Mononuclear cell (primary cell): Measurements from ENCODE around the gene LIMCH1. TPM values are rescaled to one million over a fixed set of nuclear protein-coding genes. Genes with fewer than 3 reads are reported as not detected.

ENCODE experiments used
- H3K27me3 ChIP-seq: 2 replicates; pipeline ENCODE4 v1.6.0; 2011; ENCODE audit warnings: low read length, control low read depth; ENCODE audit not compliant: insufficient read depth
- H3K4me1 ChIP-seq: 2 replicates; pipeline ENCODE4 v1.5.1; 2011; ENCODE audit warnings: mild to moderate bottlenecking, low read length, control low read depth; ENCODE audit not compliant: insufficient read depth
- H3K4me3 ChIP-seq: 2 replicates; pipeline ENCODE4 v1.5.1; 2011; ENCODE audit warnings: mild to moderate bottlenecking, low read length, moderate library complexity
- H3K9me3 ChIP-seq: 2 replicates; pipeline ENCODE4 v1.5.1; 2011; ENCODE audit warnings: low read depth, mild to moderate bottlenecking, control low read depth, low read length
- total RNA-seq: library from RNA; depleted of rRNA; stranded (reverse); fragments of >200 nt; gene quantifications from one replicate; pipeline ENCODE4 v1.2.3, GENCODE V29; 2012

Gene LIMCH1
- total RNA-seq, 1 donor, result 0.10 TPM

DNA sequence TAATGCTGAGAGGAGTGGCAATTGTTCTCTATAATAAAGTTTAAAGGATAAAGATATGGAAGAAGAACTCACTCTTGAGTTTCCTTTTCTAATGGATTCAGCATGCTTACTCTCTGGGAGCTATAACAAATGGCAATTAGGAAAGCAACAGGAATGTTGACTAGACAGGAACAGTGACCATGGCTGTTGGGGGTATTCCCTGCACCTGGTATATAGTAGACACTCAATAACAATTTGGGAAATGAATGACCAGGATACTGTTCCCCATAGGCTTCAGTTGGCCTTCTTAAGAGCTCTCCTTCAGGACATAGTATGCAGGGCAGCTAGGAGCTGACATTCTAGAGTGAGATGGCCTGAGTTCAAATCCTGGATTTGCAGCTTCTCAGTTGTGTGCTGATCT, 1.8 kb downstream of the LIMCH1 start:
- no peaks in the 10 kb centered on the region for H3K27me3 ChIP-seq
- H3K4me1 ChIP-seq, result no peaks in the 10 kb centered on the region
- H3K9me3 ChIP-seq, result no peaks in the 10 kb centered on the region
- no peak overlapping the region for H3K4me3 ChIP-seq

- Histone ChIP-seq H3K4me1 (no peaks in the 10 kb centered on the region), H3K4me3 (no peak overlapping the region), H3K27me3 (no peaks in the 10 kb centered on the region), H3K9me3 (no peaks in the 10 kb centered on the region)
These were observed 2.7 kb downstream of the LIMCH1 start for GRCh38 chr4:41540687-41541086.

- H3K4me1 ChIP-seq, result no peaks in the 10 kb centered on the region
- no peak overlapping the region for H3K4me3 ChIP-seq
- no peaks in the 10 kb centered on the region for H3K27me3 ChIP-seq
These were observed 3.7 kb downstream of the LIMCH1 start for GRCh38 chr4:41541687-41542094.

GRCh38 chr4:41542526-41543275, 4.7 kb downstream of the LIMCH1 start:
- H3K9me3 ChIP-seq, result no peaks in the 10 kb centered on the region
- H3K4me1 ChIP-seq, result no peaks in the 10 kb centered on the region
- no peak overlapping the region for H3K4me3 ChIP-seq
- H3K27me3 ChIP-seq, result no peaks in the 10 kb centered on the region

More at GRCh38 chr4:41541687-41542094, 3.7 kb downstream of the LIMCH1 start:
- H3K9me3 ChIP-seq, result no peaks in the 10 kb centered on the region

- no peaks in the 10 kb centered on the region for H3K4me1 ChIP-seq
- no peak overlapping the region for H3K4me3 ChIP-seq
- no peaks in the 10 kb centered on the region for H3K27me3 ChIP-seq
- no peaks in the 10 kb centered on the region for H3K9me3 ChIP-seq
These were observed 7.3 kb downstream of the LIMCH1 start for GRCh38 chr4:41545238-41545637.

- Histone ChIP-seq H3K27me3 (no peaks in the 10 kb centered on the region), H3K9me3 (no peaks in the 10 kb centered on the region), H3K4me1 (no peaks in the 10 kb centered on the region), H3K4me3 (no peak overlapping the region)
These were observed 8.7 kb downstream of the LIMCH1 start for GRCh38 chr4:41546638-41547037.

- no peaks in the 10 kb centered on the region for H3K9me3 ChIP-seq
- no peaks in the 10 kb centered on the region for H3K27me3 ChIP-seq
- no peak overlapping the region for H3K4me3 ChIP-seq
- H3K4me1 ChIP-seq, result no peaks in the 10 kb centered on the region
These were observed 10.4 kb downstream of the LIMCH1 start for GRCh38 chr4:41548305-41548880.

- H3K27me3 ChIP-seq, result no peaks in the 10 kb centered on the region
- H3K4me3 ChIP-seq, result no peak overlapping the region
- H3K4me1 ChIP-seq, result no peaks in the 10 kb centered on the region
- no peaks in the 10 kb centered on the region for H3K9me3 ChIP-seq
These were observed 11.5 kb downstream of the LIMCH1 start for GRCh38 chr4:41549478-41549877.

DNA sequence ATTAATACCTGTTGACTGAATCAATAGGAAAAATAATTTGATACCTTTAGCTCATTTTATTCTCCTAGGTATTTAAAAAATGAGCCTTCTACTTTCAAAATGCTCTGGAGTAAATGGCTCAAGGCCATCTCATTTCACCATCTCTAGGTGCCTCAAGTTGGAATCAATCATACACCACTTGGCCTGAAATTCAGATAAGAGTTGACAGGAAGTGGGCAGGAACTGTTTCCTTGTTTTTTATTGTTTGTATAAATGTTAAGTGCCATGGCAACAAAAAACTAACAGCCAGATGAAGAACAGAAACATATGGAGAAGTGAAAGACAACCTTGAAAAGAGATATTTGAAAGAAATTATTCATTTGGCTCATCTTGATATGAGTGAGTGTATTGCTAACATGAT, 12.4 kb downstream of the LIMCH1 start:
- H3K4me1 ChIP-seq, result no peaks in the 10 kb centered on the region
- H3K9me3 ChIP-seq, result no peaks in the 10 kb centered on the region
- H3K4me3 ChIP-seq, result no peak overlapping the region
- no peaks in the 10 kb centered on the region for H3K27me3 ChIP-seq

GRCh38 chr4:41551536-41551935, 13.6 kb downstream of the LIMCH1 start:
- Histone ChIP-seq H3K4me1 (no peaks in the 10 kb centered on the region), H3K4me3 (no peak overlapping the region), H3K9me3 (no peaks in the 10 kb centered on the region), H3K27me3 (no peaks in the 10 kb centered on the region)

DNA sequence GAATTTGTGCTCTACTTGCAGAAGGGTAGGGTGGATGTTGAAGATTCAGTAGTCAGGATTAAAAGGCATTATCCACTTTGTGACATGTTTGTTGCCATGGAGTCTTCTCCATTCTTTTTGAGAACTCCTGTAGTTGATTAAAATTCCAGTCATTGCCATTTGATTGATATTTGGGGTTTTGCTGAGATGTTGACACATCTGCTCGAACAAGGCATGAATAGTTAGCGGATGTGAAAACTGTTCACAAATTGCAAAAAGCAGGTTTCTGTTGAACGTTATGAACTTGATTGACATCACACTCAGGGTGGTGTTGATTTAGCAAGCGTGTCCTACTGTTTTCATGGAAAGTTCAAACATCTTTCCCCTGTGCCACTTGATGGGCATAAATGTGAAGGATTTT, 16.9 kb downstream of the LIMCH1 start:
- Histone ChIP-seq H3K4me3 (no peak overlapping the region), H3K4me1 (no peaks in the 10 kb centered on the region), H3K9me3 (no peaks in the 10 kb centered on the region), H3K27me3 (no peaks in the 10 kb centered on the region)

- H3K27me3 ChIP-seq, result no peaks in the 10 kb centered on the region
- H3K4me3 ChIP-seq, result no peak overlapping the region
- no peaks in the 10 kb centered on the region for H3K9me3 ChIP-seq
- H3K4me1 ChIP-seq, result no peaks in the 10 kb centered on the region
These were observed 18.6 kb downstream of the LIMCH1 start for GRCh38 chr4:41556526-41556925.

DNA sequence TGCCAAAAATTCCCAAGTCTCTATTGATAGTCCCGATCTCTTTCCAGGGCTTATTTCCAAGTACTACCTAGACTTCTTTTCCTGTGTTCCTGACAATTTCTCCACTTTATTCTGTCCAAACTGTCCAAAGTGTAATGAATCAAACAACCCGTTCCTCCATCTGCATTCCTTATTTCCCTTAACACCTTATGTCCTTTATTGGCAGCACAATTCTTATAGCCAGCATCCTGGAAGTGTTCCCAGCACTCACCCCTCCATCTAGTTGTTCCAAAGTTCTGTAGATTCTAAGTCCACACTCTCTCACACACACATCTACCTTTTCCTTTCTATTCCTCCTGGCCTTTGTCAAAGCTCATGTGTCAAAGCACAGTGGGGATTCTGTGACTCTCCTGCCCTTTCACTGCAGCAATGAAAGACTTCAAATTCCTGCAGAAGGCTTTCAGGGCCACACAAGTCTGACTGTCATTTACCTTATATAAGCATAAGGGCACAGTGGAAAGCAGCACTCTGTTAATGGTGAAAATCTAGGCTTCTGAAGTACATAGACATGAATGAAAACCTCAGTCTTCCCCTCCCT, 22.1 kb downstream of the LIMCH1 start:
- H3K4me3 ChIP-seq, result no peak overlapping the region
- no peaks in the 10 kb centered on the region for H3K9me3 ChIP-seq
- no peaks in the 10 kb centered on the region for H3K4me1 ChIP-seq

GRCh38 chr4:41561244-41561643, 23.3 kb downstream of the LIMCH1 start:
- Histone ChIP-seq H3K4me1 (no peaks in the 10 kb centered on the region), H3K4me3 (no peak overlapping the region), H3K27me3 (no peaks in the 10 kb centered on the region), H3K9me3 (no peaks in the 10 kb centered on the region)

More for the DNA sequence above, 22.1 kb downstream of the LIMCH1 start:
- no peaks in the 10 kb centered on the region for H3K27me3 ChIP-seq

GRCh38 chr4:41567186-41567585, 29.2 kb downstream of the LIMCH1 start:
- H3K4me1 ChIP-seq, result no peaks in the 10 kb centered on the region
- H3K4me3 ChIP-seq, result no peak overlapping the region
- no peaks in the 10 kb centered on the region for H3K27me3 ChIP-seq
- H3K9me3 ChIP-seq, result no peaks in the 10 kb centered on the region

GRCh38 chr4:41568363-41568762, 30.4 kb downstream of the LIMCH1 start:
- H3K4me3 ChIP-seq, result no peak overlapping the region
- no peaks in the 10 kb centered on the region for H3K27me3 ChIP-seq
- H3K9me3 ChIP-seq, result no peaks in the 10 kb centered on the region

More at GRCh38 chr4:41568363-41568762, 30.4 kb downstream of the LIMCH1 start:
- no peaks in the 10 kb centered on the region for H3K4me1 ChIP-seq
